ENCODE results near the gene NDUFV3. TPM values are rescaled to one million over a fixed set of nuclear protein-coding genes. Genes with fewer than 3 reads are reported as not detected.

NDUFV3 gene
- total and polyA plus RNA-seq, 2 of the 13 experiments (the other 11 are each of a cell fraction or from before 2014, with no cell fraction given), result 14.2 to 29.6 TPM

- TF ChIP-seq ZC3H13 (CRISPR knock-in tag; IDR thresholded peaks at IDR 0.05) (0 out of 2 replicates have a peak, but pooled peaks have one; percentile 51), ZNF337 (CRISPR knock-in tag; IDR thresholded peaks at IDR 0.05; ENCODE audit: borderline replicate concordance, low read depth) (no peak), ZFP82 (CRISPR knock-in tag; IDR thresholded peaks at IDR 0.05; ENCODE audit: borderline replicate concordance) (0 out of 2 replicates have a peak, but pooled peaks have one; percentile 30), SNAI1 (CRISPR knock-in tag; IDR thresholded peaks at IDR 0.05; ENCODE audit: borderline replicate concordance) (peak; percentile 71), REL (CRISPR knock-in tag; conservative IDR thresholded peaks at IDR 0.05) (peak; percentile 77; the same call in 1 of the 2 replicates), THRA (CRISPR knock-in tag; IDR thresholded peaks at IDR 0.05; ENCODE audit: borderline replicate concordance) (peak; percentile 35; the same call in 1 of the 2 replicates), KDM4B (CRISPR knock-in tag; IDR thresholded peaks at IDR 0.05) (no peak), MXD1 (CRISPR knock-in tag; IDR thresholded peaks at IDR 0.05) (peak; percentile 83), SIN3A (IDR thresholded peaks at IDR 0.05; ENCODE audit: borderline replicate concordance, low read depth, low read length) (peak; percentile 27; the same call in 1 of the 2 replicates), DR1 (CRISPR knock-in tag; IDR thresholded peaks at IDR 0.05) (peak; percentile 85), ZNF205 (CRISPR knock-in tag; IDR thresholded peaks at IDR 0.05) (no peak; the same call in 1 of the 2 replicates), ZMYM3 (CRISPR knock-in tag; IDR thresholded peaks at IDR 0.05) (no peak), ZNF282 (IDR thresholded peaks at IDR 0.05; ENCODE audit: partially characterized antibody) (no peak), ZNF776 (CRISPR knock-in tag; IDR thresholded peaks at IDR 0.05) (peak; percentile 78), CERS6 (CRISPR knock-in tag; IDR thresholded peaks at IDR 0.05) (0 out of 2 replicates have a peak, but pooled peaks have one; percentile 41), FOXO1 (CRISPR knock-in tag; IDR thresholded peaks at IDR 0.05) (no peak), ZNF891 (CRISPR knock-in tag; IDR thresholded peaks at IDR 0.05) (no peak; the same call in none of the 2 replicates), HNRNPK (IDR thresholded peaks at IDR 0.05; ENCODE audit: low read depth, low read length, poor library complexity, severe bottlenecking) (no peak), KDM6A (CRISPR knock-in tag; IDR thresholded peaks at IDR 0.05; ENCODE audit: low read depth) (no peak), PHB2 (IDR thresholded peaks at IDR 0.05; ENCODE audit: partially characterized antibody) (no peak), NCOA1 (CRISPR knock-in tag; IDR thresholded peaks at IDR 0.05) (0 out of 2 replicates have a peak, but pooled peaks have one; percentile 63), NR1H2 (CRISPR knock-in tag; IDR thresholded peaks at IDR 0.05; ENCODE audit: borderline replicate concordance, low read depth) (peak; percentile 75; the same call in 1 of the 2 replicates), CC2D1A (CRISPR knock-in tag; IDR thresholded peaks at IDR 0.05) (no peak), ZNF556 (CRISPR knock-in tag; IDR thresholded peaks at IDR 0.05; ENCODE audit: borderline replicate concordance) (no peak; the same call in 1 of the 2 replicates), SP140L (CRISPR knock-in tag; IDR thresholded peaks at IDR 0.05; ENCODE audit: borderline replicate concordance) (no peak), ZNF746 (CRISPR knock-in tag; IDR thresholded peaks at IDR 0.05) (0 out of 2 replicates have a peak, but pooled peaks have one; percentile 53), DDIT3 (CRISPR knock-in tag; IDR thresholded peaks at IDR 0.05) (no peak)
Observed at GRCh38 chr21:42892931-42893755, at the start of gene NDUFV3 (continued).
